Activated CD4-positive, CD25-positive, alpha-beta regulatory T cell treated with anti-CD3 and anti-CD28 coated beads, Interleukin-2, amount 50 U/mL, for 16 hours (primary cell): ENCODE data around the gene ROBO2.

Experiments used
- DNase-seq: peaks from one replicate; pipeline ENCODE4 v3.0.0-alpha.2; 2020; ENCODE audit warnings: low read depth, low spot score

The ROBO2 gene

DNA sequence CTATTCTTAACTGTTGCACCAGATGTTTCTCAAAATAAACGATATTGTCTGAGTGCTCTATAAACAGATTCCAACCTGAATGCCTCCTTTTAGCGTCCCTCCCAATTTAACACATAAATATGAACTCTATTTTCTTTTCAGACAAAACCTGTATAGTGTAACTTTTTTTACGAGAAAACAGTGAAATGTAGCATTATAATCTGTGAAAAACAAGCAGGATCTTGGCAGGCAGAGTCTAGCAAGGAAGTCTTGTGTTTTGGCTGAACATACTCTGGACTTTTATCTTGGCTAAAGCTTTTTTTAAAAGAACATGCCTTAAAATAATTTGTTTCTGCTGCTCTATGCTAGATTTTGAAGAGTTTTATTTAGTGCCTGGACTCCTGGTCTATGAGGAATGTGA, 150.5 kb downstream of the ROBO2 start:
- DNase-seq, result no peak

DNA sequence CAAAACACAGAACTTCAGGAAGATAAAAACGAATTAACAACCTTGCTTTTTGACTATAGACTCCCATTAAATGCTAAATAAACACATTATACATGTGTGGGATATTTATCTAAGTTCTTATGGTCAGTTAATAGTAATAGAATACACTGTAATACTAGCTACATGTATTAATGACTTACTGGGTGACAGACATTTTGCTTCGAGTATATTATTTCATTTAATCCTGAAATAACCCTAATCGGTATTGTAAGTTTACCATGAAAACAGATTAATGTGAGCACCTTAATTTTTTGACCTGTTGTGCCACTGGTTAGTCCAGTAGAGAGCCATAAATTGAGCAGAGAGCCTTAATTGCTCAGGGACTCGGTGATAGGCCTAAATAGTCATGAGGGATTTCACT, 151.1 kb downstream of the ROBO2 start:
- no peak for DNase-seq

DNA sequence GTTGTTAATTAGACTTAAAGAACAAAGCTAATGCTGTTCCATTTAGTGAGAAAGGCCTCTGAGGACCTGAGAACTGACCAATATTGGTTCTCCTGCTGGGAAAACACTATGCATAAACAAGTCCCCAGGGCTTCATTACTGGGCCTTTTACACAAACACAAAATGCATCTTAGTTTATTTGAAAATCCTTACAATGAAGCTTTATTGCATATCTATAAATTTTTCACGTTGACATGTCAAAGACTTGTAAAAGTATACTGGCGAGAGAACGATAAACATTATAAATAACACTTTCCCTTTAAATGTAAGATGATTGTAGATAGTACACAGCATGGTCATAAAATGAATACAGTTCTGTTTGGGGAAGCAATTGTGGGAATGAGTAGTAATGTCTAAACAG, 151.7 kb downstream of the ROBO2 start:
- no peak for DNase-seq

DNA sequence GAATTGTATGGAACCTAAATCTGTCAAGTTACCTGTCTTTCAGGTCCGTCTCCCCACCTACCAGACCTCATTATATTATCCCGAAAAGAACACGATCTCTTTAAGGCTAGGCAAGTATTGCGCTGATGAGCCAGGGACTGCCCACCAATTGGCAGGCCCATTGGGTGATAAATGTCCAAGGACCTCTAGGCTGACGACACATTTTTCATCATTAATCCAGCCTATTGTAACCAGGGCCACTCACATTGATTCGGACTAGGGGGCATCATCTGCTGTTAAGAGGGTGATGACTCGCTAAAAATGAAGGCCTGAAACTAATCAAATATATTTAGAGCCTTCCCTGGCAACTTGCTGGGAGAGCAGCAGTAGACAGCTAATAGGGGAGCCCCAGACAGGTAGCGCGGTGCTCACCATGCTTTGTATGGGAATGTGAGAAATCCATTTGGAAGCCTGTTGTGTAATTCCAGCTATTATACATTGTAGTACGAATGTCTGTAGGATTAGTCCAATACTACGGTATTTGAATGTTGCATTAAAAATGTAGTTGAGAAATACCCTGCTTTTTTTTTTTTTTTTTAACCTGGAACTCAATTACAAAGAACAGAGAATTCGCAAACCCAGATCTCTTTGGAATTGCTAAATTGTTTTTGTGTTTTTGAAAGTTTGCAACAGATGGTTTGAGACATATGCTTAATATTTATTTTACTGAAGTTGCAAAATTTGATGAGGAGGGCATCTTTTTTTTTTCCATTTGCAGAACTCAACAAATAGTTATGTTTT, 156.1 kb downstream of the ROBO2 start:
- DNase-seq, result no peak

DNA sequence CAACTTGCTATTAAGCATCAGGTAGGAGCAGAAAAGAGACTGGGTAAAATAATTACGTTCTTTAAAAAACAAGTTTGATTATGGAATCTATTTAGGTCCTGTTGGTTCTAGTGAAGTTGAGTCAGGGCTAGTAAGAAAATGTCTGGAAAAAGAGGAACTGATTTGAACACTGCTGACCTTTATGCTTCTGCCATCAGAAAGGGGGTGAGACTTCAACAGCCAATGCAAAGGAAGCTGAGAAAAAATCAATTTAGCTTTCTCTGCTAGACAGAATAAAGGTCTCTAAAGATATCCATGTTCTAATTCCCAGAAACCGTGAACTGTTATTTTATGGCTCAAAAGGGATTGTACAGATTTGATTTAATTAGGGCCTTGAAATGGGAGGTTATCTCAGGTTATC, 157.5 kb downstream of the ROBO2 start:
- no peak for DNase-seq

DNA sequence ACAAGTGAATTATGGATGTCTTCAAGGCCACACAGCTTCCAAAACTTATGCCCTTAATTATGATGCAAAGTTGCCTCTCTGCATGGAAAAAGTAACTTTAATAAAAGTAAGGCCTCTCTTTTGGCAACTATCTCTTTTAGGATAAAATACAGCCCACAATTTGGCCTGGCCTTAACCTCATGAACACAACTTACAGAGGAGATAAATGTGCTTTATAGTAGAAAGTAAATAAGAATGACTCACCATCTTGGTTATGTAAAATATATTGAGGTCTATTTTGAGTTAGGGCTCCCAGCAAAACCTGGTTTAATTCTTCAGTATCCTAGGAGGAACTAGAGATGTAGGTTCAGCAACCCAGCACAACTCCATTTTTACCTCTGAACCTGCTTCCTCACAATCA, 164.0 kb downstream of the ROBO2 start:
- DNase-seq, result no peak

DNA sequence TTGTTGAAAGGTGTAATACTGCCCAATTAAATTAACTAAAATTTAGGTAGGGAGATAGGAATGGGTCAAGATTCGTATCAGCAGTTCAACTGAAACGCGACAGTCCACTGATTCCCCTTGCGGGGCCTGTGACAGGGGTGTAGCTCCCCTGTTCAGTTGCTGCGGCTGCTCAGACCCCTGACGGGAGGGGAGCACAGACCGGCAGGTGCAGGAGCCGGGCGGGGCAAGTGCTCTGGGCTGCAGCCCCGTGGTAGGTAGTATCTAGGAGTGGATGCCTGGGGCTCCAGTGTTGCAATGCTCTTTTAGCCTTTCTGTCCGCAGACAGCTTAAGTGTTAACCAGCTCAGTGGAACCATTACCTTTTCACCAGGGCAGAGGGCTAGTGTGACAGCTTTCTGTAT, 164.9 kb downstream of the ROBO2 start:
- DNase-seq, result no peak

DNA sequence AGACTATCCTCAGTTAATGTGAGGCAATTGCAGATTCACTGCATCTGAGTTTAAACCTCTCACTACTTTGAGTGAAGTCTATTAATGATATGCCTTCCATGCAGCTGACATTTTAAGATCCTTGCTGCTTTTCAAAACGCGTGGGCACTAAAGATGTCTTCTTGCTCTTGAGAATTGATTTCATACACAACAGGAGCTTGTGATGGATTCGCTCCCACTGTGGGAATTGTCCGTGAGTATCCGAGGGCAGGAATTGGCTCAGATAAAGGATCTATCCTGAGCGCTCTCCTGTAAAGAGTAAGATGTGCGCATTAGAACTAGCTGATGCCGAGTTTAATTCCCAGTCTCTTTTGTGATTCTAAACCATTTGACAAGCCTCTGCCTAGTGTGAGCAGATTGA, 167.9 kb downstream of the ROBO2 start:
- no peak for DNase-seq

DNA sequence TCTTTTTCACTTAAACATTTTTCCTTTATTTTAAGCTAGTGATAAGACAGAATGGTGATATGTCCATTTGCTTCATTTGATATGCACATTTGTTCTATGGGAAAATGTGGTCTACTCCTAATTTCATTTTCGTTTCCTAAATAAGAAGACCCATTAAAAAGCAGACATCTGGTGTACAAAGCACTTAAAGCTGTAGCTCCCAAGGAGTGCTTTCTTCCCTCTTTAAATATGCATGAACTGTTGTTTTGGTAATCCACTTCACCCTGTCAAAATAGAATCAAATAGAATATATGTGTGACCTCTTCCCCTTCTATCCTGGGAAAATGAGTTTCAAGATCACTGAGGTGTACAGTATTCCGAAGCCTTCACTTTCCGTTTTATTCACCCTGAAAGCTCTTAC, 182.8 kb downstream of the ROBO2 start:
- no peak for DNase-seq

DNA sequence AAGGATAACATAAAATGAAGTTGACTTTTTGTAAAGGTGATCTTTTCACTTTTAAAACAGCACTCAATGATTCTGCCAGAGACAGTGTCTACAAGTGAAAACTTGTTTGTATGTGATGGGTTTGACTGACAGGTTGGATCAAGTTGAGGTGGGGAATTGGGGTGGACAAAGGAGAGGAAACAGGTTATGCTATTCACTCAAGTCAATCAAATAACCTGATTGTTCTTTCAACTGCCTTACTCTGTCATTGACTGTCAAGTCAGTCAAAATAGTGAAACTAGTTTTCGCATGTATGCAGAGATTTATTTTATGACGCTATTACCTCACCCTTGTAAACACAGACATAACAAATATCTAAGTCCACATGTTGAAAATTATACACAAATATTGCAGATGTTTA, 187.7 kb downstream of the ROBO2 start:
- no peak for DNase-seq

DNA sequence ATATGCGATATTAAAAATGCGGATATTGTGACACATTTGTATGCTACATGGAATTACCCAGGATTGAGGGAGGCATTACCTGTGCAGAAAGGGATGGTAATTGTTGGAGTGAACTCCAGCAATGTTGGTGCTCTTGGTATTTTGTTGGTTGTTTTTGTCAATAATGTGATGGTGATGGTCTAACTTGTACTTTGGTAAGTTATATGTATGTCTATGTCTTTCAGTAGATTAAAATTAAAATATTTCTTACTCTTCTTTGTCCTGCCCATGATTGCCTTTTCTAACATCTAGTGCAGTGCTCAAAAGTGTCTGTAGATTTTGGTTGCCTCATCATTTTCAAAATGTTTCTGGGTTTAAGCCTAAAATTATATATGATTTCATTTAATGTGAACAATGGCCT, 192.7 kb downstream of the ROBO2 start:
- DNase-seq, result no peak

DNA sequence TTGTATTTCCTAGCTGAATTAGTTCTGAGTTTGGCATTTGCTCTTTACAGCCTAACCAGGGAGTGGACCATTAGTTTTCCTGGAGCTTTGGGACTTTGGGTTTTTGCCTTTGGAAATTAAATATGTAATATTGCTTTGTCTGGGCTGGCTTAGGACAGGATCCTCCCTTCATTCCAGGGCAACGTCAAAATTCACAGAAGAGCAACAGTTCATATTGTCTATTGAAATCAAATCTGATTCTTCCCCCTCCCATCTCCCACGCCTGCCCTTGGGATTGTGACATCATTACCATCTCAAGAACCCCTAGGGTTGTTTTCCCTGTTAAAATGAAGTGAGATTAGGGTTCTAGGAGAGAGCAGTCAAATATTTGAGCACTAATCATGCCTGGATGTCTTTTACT, 194.1 kb downstream of the ROBO2 start:
- DNase-seq, result no peak

DNA sequence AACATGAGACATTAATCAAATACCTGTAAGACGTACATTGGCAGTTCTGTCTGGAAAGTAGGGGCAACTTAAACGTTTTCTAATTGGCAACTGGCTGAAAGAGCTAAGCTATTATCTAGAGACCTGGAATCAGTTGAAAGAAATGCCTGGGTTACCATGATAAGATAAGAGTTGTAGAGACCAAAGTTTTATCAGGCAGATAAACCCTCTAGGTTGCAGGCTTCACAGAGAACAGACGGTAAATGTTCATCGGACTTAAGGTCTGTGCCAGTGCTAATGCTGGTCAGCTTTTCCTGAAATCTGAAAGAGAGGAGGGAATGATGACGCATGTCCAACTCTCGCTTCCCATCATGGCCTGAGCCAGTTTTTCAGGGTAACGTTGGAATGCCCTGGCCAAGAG, 196.2 kb downstream of the ROBO2 start:
- DNase-seq, result no peak

DNA sequence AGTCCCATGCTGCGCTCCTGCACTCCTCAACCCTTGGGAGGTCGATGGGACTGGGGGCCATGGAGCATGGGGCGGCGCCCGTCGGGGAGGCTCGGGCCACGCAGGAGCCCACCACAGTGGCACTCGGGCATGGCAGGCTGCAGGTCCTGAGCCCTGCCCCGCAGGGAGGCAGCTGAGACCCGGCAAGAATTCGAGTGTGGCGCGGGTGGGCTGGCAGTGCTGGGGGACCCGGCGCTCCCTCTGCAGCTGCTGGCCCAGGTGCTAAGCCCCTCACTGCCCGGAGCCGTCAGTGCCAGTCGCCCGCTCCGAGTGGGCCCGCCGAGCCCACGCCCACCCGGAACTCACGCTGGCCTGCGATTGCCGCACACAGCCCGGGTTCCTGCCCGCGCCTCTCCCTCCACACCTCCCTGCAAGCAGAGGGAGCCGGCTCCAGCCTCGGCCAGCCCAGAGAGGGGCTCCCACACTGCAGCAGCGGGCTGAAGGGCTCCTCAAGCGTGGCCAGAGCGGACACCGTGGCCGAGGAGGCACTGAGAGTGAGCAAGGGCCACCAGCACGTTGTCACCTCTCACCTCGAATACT, 200.3 kb downstream of the ROBO2 start:
- no peak for DNase-seq

DNA sequence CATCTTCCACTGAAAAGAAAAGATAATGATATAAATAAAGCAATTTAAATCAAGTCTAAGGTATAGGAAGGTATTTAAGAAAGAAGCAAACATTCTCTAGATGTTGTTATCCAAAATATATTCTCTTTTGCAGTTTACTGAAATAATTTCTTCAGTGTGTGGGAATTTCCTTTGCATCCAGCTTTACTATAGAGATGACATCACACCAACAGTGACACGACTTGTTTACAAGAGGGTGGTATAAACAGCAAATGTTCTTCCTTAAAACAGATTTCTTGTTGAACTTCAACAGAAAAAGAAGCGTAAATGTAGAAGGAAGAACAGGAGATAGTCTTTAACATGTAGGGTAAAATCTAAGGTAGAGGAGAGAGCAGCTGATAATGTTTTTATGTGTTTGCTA, 202.5 kb downstream of the ROBO2 start:
- no peak for DNase-seq

DNA sequence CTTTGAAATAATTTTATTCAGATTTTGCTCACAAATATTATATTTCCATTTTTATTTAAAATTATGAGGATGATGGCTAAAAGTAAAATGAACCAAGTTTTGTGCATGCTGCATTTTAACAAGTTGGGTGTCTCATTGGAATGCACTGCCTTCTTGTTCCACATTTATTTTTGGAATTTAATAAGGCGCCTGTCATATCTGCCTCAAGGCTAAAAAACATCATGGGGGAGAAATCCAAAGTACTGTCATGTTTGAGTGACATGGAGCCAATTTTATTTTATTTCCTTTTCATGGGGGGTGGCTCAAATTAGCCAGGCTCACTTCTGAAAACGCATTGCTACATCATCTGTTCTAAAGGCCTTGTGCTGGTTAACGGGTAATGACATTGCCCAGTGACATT, 205.1 kb downstream of the ROBO2 start:
- no peak for DNase-seq

DNA sequence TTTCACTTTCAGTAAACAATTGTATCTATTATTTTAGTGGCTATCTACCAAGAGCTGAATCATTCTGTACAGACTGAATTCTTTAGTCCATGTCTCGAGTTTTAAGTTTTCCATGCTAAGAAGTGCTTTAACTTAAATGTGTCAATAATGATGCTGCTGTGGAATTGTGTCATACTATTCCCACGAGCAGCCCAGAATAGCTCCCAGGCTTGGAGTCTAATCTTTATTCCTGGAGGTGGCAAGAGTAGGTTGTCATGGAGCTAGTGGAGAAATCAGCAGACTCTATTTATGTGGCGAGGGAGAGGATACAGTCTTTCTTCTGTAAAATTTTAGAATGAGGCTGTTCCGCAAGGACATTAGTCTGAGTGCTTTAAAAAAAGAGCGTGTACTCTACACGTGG, 207.2 kb downstream of the ROBO2 start:
- no peak for DNase-seq

DNA sequence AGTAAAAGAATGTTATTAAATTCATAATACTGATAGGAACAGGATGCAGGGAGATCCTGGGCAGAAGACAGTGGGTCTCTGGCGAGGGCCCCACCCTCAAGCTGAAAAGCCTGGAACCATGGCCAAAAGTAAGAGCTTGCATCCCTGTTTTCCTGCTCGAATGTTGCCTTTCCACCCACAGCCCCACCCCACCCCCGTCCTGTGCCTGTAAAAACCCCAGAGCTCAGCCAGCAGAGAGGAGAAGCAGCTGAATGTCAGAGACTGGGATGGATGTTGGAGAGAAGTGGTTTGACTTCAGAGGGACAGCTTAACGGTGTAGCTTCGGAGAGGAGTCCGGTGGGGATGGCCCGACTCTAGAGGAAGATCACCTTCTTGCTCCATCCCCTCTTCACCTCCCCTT, 207.9 kb downstream of the ROBO2 start:
- DNase-seq, result no peak

DNA sequence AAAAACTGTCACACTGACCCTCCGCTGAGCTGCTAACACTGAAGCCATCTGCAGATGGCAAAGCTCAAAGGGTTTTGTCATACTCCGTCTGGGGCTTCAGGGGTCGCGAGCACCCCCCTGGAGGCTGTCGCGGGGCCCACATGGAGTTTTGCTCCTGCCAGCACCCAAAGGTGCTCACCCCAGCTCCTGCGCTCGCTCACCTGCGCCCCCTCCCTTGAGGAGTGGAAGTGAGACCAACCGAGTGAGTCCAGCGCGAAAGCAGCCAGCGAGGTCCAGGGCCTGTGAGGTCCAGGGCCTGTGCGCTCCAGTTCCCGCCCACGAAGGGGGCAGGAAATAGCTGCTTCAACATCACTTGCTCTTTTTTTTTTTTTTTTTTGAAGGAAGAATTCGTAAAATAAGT, 208.5 kb downstream of the ROBO2 start:
- no peak for DNase-seq

DNA sequence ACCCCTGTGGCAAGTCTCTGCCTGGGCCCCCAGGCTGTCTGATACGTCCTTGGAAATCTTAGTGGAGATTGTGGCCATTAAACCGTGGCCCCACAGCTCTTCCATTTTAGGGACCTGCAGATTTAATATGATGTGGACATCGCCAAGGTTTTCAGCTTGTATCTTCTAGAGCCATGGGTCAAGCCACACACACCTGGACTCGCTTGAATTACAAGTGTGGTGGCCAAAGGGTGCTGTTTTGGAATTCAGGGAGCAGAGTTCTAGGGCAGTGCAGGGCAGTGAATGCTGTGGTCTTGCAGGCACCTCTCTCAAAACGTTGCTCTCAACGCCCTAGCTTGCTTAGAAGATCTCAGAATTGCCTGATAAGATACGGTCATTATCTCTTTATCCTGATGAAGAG, 211.2 kb downstream of the ROBO2 start:
- DNase-seq, result no peak

DNA sequence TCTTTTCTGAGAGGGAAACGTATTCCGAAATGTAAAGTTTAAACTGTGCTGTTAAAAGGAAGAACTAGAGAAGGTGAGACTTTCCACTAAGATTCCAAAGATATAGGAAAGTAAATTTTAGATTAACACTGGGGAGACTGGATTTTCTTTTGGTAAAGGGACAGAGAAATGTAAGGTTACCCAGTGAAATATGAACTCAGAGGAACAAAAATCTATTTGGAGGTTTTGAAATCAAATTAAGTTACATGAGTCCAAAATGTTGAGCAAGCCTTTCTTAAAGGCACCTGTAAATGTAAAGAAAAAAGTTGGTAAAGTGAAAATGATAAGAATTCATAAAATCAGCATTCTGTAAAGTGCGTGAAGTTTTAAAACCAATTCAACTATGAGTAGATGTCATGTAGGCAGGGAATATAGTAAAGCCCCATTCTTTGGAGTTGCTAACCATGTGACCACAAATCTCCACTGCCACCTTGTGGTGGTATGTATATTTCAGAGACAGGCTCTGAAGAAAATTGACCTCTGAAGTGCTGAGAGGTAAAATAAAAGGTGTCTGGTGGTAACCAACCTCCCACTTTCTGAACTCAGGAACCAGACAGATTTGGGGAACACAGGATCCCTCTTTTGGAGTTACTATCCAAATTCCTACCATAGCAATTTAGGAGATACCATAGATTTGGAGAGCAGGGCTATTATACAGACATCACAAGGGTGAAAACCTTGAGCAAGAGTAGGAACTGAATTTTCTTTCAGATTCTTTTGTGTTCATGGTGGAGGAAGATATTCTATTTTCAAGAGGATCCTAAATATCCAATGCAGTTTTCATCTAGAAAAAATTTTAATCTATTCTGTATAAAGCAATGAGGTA, 215.3 kb downstream of the ROBO2 start:
- DNase-seq, result no peak

DNA sequence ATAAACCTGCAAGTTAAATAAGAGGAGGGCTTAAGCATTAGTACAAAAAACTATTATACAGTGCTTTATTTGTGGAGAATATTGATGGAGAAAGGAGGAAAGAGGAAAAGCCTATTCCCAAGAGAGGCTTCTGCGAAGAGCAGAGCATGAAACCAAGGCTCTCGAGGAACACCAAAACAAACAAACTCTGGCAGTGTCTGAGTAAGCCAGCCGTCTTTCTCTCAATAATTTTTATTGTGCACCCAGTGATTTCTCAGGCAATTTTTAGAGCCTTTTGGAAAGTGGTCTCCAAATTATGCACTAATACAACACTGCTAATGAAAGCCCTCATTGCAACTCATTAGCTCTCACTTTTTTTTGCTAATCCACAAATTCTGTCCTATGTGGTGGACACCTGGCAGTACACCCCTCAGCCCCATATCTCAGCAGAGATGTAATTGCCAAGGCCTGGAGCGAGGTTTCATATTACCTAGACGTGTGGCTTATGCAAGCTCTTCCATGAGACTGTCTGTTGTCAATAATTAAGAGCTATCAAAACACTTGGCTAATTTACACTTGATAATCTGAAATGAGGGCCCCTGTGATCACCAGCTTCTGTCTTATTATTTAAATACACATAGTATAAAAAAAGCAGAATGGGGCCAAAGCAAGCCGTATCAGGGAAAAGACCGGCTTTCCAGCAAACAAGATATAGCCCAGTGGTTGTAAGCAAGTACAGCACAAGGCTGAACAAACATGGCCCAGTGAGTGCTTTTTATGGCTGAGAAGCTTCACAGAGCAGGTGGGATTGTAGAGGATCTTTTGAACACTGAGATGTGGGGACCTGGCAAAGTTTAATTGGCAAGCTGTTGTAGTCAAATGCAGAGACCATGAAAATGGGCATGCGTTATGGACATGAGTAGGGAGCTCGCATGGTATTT, 216.9 kb downstream of the ROBO2 start:
- DNase-seq, result no peak
